ENCODE results near the gene UXS1.

DNA sequence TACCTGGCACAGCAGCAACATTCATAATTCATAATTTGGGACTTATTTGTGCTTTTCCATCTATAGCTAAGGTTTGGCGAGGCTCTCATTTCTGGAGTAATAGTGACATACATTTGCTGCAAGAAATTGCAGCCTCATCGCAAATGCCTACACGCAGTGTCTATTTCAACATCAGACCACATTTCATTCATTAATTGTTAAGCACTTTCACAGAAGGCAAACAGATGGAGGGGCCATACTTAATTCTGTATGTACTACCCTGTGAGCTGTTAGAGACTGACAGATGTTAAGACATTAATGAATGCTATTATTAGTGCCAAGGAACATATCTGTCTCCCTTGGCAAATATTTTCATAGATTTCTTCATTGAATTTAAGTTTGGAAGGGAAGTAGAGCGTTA is 125.7 kb downstream of the UXS1 start:
- TF ChIP-seq POLR2A (IDR thresholded peaks at IDR 0.05; ENCODE audit: low read depth, low read length) (no peak), EZH2 (IDR thresholded peaks at IDR 0.05; ENCODE audit: borderline replicate concordance, low read depth, low read length, severe bottlenecking) (no peak), MYC (IDR thresholded peaks at IDR 0.05; ENCODE audit: low read depth, low read length) (no peak), POLR2AphosphoS5 (IDR thresholded peaks at IDR 0.05; ENCODE audit: insufficient read depth, low read depth, low read length) (no peak), GATA2 (IDR thresholded peaks at IDR 0.05; ENCODE audit: insufficient read depth, insufficient read length, low read depth, low read length) (no peak)
- TF ChIP-seq, protein P1, sequence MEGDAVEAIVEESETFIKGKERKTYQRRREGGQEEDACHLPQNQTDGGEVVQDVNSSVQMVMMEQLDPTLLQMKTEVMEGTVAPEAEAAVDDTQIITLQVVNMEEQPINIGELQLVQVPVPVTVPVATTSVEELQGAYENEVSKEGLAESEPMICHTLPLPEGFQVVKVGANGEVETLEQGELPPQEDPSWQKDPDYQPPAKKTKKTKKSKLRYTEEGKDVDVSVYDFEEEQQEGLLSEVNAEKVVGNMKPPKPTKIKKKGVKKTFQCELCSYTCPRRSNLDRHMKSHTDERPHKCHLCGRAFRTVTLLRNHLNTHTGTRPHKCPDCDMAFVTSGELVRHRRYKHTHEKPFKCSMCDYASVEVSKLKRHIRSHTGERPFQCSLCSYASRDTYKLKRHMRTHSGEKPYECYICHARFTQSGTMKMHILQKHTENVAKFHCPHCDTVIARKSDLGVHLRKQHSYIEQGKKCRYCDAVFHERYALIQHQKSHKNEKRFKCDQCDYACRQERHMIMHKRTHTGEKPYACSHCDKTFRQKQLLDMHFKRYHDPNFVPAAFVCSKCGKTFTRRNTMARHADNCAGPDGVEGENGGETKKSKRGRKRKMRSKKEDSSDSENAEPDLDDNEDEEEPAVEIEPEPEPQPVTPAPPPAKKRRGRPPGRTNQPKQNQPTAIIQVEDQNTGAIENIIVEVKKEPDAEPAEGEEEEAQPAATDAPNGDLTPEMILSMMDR (IDR thresholded peaks at IDR 0.05; ENCODE audit: extremely low read depth in 1 of 2, insufficient read depth in 1 of 2, low read depth in 1 of 2, low read length in 2 of 2), result no peak
